ENCODE measurements around the gene THY1.
"Not testable (repeated sequence)": the region's sequence is repeated elsewhere in the genome, so short reads cannot be mapped to it uniquely, and the experiment has no call there.

THY1 gene

GRCh38 chr11:119438599-119438998 is 15.6 kb upstream of the THY1 start:
- DNase-seq (ENCODE audit: extremely low read depth, insufficient read length), result no peak
- no peaks in the 10 kb centered on the region for H3K36me3 ChIP-seq (ENCODE audit: control insufficient read depth, insufficient read depth, low read length)
- TF ChIP-seq, protein P1, sequence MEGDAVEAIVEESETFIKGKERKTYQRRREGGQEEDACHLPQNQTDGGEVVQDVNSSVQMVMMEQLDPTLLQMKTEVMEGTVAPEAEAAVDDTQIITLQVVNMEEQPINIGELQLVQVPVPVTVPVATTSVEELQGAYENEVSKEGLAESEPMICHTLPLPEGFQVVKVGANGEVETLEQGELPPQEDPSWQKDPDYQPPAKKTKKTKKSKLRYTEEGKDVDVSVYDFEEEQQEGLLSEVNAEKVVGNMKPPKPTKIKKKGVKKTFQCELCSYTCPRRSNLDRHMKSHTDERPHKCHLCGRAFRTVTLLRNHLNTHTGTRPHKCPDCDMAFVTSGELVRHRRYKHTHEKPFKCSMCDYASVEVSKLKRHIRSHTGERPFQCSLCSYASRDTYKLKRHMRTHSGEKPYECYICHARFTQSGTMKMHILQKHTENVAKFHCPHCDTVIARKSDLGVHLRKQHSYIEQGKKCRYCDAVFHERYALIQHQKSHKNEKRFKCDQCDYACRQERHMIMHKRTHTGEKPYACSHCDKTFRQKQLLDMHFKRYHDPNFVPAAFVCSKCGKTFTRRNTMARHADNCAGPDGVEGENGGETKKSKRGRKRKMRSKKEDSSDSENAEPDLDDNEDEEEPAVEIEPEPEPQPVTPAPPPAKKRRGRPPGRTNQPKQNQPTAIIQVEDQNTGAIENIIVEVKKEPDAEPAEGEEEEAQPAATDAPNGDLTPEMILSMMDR (IDR thresholded peaks at IDR 0.05; ENCODE audit: insufficient read depth, low read length, poor library complexity, severe bottlenecking), result no peak
- no peaks in the 10 kb centered on the region; the same call in none of the 2 replicates for H3K27me3 ChIP-seq (replicated peaks; ENCODE audit: control insufficient read depth, insufficient read depth, low read length)
- H3K4me3 ChIP-seq (replicated peaks; ENCODE audit: low read depth, low read length), result no peak overlapping the region

DNA sequence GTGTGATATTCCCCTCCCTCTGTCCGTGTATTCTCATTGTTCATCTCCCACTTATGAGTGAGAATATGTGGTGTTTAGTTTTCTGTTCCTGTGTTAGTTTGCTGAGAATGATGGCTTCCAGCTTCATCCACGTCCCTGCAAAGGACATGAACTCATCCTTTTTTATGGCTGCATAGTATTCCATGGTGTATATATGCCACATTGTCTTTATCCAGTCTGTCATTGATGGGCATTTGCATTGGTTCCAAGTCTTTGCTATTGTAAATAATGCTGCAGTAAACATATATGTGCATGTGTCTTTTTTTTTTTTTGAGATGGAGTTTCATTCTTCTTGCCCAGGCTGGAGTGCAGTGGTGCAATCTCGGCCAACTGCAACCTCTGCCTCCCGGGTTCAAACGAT is 14.5 kb upstream of the THY1 start:
- not testable (repeated sequence) for H3K27me3 ChIP-seq (replicated peaks; ENCODE audit: control insufficient read depth, insufficient read depth, low read length); H3K4me3 ChIP-seq (replicated peaks; ENCODE audit: low read depth, low read length); DNase-seq (ENCODE audit: extremely low read depth, insufficient read length); H3K36me3 ChIP-seq (ENCODE audit: control insufficient read depth, insufficient read depth, low read length)

DNA sequence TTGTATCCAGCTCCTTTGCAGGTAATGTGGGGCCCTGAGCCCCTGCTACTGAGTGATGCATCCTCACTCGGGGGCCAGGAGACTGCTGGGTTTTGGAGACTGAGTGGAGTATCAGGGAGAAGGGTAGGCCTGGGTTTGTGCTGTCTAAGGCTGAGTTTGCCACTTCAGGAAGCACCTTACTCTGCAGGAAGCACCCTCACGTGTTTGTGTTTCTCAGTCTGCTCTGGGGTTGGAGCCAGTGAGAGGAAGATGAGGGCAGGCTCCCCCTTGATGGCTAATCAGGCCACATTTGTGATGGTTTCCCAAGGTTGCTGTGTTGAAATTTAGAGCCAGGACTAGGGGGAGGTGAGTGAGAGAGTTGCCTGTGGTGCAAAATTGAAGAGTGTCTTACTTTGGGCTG is 13.7 kb upstream of the THY1 start:
- H3K27me3 ChIP-seq (replicated peaks; ENCODE audit: control insufficient read depth, insufficient read depth, low read length), result no peaks in the 10 kb centered on the region; the same call in 1 of the 2 replicates
- TF ChIP-seq, protein P1 (IDR thresholded peaks at IDR 0.05; ENCODE audit: insufficient read depth, low read length, poor library complexity, severe bottlenecking), result no peak
- DNase-seq (ENCODE audit: extremely low read depth, insufficient read length), result no peak
- H3K36me3 ChIP-seq (ENCODE audit: control insufficient read depth, insufficient read depth, low read length), result no peaks in the 10 kb centered on the region
- H3K4me3 ChIP-seq (replicated peaks; ENCODE audit: low read depth, low read length), result no peak overlapping the region

- Histone ChIP-seq H3K27me3 (replicated peaks; ENCODE audit: control insufficient read depth, insufficient read depth, low read length) (no peaks in the 10 kb centered on the region; the same call in none of the 2 replicates), H3K4me3 (replicated peaks; ENCODE audit: low read depth, low read length) (no peak overlapping the region), H3K36me3 (ENCODE audit: control insufficient read depth, insufficient read depth, low read length) (no peaks in the 10 kb centered on the region)
- DNase-seq (ENCODE audit: extremely low read depth, insufficient read length), result no peak
- TF ChIP-seq, protein P1 (IDR thresholded peaks at IDR 0.05; ENCODE audit: insufficient read depth, low read length, poor library complexity, severe bottlenecking), result no peak
These were observed 13.1 kb upstream of the THY1 start for GRCh38 chr11:119436093-119436492.

- no peak for DNase-seq (ENCODE audit: extremely low read depth, insufficient read length)
- H3K27me3 ChIP-seq (replicated peaks; ENCODE audit: control insufficient read depth, insufficient read depth, low read length), result no peaks in the 10 kb centered on the region; the same call in none of the 2 replicates
- H3K36me3 ChIP-seq (ENCODE audit: control insufficient read depth, insufficient read depth, low read length), result no peaks in the 10 kb centered on the region
- TF ChIP-seq, protein P1 (IDR thresholded peaks at IDR 0.05; ENCODE audit: insufficient read depth, low read length, poor library complexity, severe bottlenecking), result no peak
- no peak overlapping the region for H3K4me3 ChIP-seq (replicated peaks; ENCODE audit: low read depth, low read length)
These were observed 11.8 kb upstream of the THY1 start for GRCh38 chr11:119434591-119435330.

DNA sequence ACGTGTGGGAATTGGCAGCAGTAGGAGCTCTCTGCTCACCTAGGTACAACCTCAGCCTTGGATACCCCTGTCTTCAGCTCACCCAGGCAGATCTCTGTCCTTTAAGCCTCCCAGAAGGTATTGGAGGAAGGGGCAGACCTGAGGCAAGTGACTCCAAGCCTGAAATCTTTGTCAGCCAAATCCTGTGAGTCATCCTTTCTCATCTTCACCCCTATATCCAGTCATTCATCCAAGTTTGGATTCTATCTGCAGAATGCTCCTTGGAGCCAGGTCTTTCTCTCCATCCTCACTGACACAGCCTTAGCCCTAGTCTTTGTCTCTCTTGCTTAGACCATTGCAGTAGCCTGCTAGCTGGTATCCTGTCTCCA is 10.4 kb upstream of the THY1 start:
- no peak for DNase-seq (ENCODE audit: extremely low read depth, insufficient read length)
- TF ChIP-seq, protein P1 (IDR thresholded peaks at IDR 0.05; ENCODE audit: insufficient read depth, low read length, poor library complexity, severe bottlenecking), result no peak
- Histone ChIP-seq H3K36me3 (ENCODE audit: control insufficient read depth, insufficient read depth, low read length) (no peaks in the 10 kb centered on the region), H3K4me3 (replicated peaks; ENCODE audit: low read depth, low read length) (no peak overlapping the region), H3K27me3 (replicated peaks; ENCODE audit: control insufficient read depth, insufficient read depth, low read length) (no peaks in the 10 kb centered on the region; the same call in none of the 2 replicates)

All from GM06990 (cell line).